ENCODE data around the gene UGT1A4.

- TF ChIP-seq CTCF (conservative IDR thresholded peaks at IDR 0.05) (no peak), EZH2 (IDR thresholded peaks at IDR 0.05; ENCODE audit: low read depth) (no peak)
Observed at GRCh38 chr2:233799087-233799665, 80.6 kb downstream of the UGT1A4 start.
